ENCODE data around the gene DHX34. TPM values are rescaled to one million over a fixed set of nuclear protein-coding genes. Genes with fewer than 3 reads are reported as not detected.
A peak's percentile ranks its signal among the peaks of the same experiment; 100 is the strongest.

DHX34 gene
- total RNA-seq, 1 experiment from 2014 or later: 23.0 TPM

GRCh38 chr19:47423203-47423882, 74.2 kb downstream of the DHX34 start:
- intact Hi-C loops (cut with micrococcal nuclease; ENCODE audit: unreplicated experiment): loop anchor here (10.0 kb wide), 1 partner anchor 409 kb away; the partner anchor contains the start of gene NPAS1
- Histone ChIP-seq H2AFZ (no peak overlapping the region), H3K27me3 (ENCODE audit: insufficient read depth, low read depth) (peaks cover 65% of the 10 kb centered on the region), H3K4me1 (replicated peaks; ENCODE audit: insufficient read depth) (peaks cover 10% of the 10 kb centered on the region), H3K4me3 (no peak overlapping the region), H3F3A (ENCODE audit: insufficient read depth, low read depth) (peaks cover 24% of the 10 kb centered on the region), H3K4me2 (no peak overlapping the region), H3K9me3 (ENCODE audit: insufficient read depth, low read depth) (no peaks in the 10 kb centered on the region), H3K9me2 (ENCODE audit: insufficient read depth) (no peaks in the 10 kb centered on the region), H3K36me3 (ENCODE audit: low read depth) (no peaks in the 10 kb centered on the region), H4K20me1 (ENCODE audit: insufficient read depth) (no peaks in the 10 kb centered on the region), H3K79me2 (ENCODE audit: low read depth) (no peaks in the 10 kb centered on the region), H3K27ac (no peak overlapping the region)
- BruUV-seq (replicated peaks): no TSS peak
- TF ChIP-seq CTCF (conservative IDR thresholded peaks at IDR 0.05) (no peak), EZH2 (IDR thresholded peaks at IDR 0.05; ENCODE audit: low read depth) (no peak; the same call in 1 of the 2 replicates)
- ChIA-PET CTCF (no interaction called here), POLR2A (ENCODE audit: unreplicated experiment) (no interaction called here)
- no peak for DNase-seq

GRCh38 chr19:47427241-47428176, 78.4 kb downstream of the DHX34 start:
- no TSS peak for BruUV-seq (replicated peaks)
- H3K79me2 ChIP-seq (ENCODE audit: low read depth): no peaks in the 10 kb centered on the region
- ChIA-PET CTCF (interaction anchor here (0.5 to 1.7 kb wide), 18 partner anchors 9 to 399 kb away, joined by 3 to 18 read pairs (median 5); partner anchors contain the start of gene DHX34), POLR2A (ENCODE audit: unreplicated experiment) (interaction anchor here (0.5 to 0.6 kb wide), 2 partner anchors 158 to 314 kb away, joined by 6 to 7 read pairs; partner anchors contain the start of gene ZC3H4)
- H4K20me1 ChIP-seq (ENCODE audit: insufficient read depth): no peaks in the 10 kb centered on the region
- peak overlapping the region; percentile 19; the same call in 1 of the 2 replicates for H3K27ac ChIP-seq
- intact Hi-C loops (cut with micrococcal nuclease; ENCODE audit: unreplicated experiment): loop anchor here (1.0 to 10.0 kb wide), 2 partner anchors 131 to 413 kb away; partner anchors contain the start of gene NPAS1
- no peak overlapping the region for H2AFZ ChIP-seq
- peaks cover 27% of the 10 kb centered on the region for H3K27me3 ChIP-seq (ENCODE audit: insufficient read depth, low read depth)
- peak; percentile 98 for TF ChIP-seq CTCF (conservative IDR thresholded peaks at IDR 0.05)
- no peak for TF ChIP-seq EZH2 (IDR thresholded peaks at IDR 0.05; ENCODE audit: low read depth)
- H3K36me3 ChIP-seq (ENCODE audit: low read depth): no peaks in the 10 kb centered on the region
- peak overlapping the region; percentile 86 for H3K4me2 ChIP-seq
- H3F3A ChIP-seq (ENCODE audit: insufficient read depth, low read depth): peaks cover 28% of the 10 kb centered on the region
- no peaks in the 10 kb centered on the region for H3K9me3 ChIP-seq (ENCODE audit: insufficient read depth, low read depth)
- H3K4me1 ChIP-seq (replicated peaks; ENCODE audit: insufficient read depth): peaks cover 22% of the 10 kb centered on the region
- peak overlapping the region; percentile 33; the same call in 1 of the 2 replicates for H3K4me3 ChIP-seq
- DNase-seq: peak; percentile 48 to 78
- H3K9me2 ChIP-seq (ENCODE audit: insufficient read depth): no peaks in the 10 kb centered on the region

Measured in PC-9 (cell line).